HG03575 (cell line): ENCODE results near the gene SIGLEC9.

ENCODE experiments used
- ATAC-seq: cut with Tn5 transposase; IDR thresholded peaks from one replicate; pipeline ENCODE4 v1.9.1; 2021; ENCODE audit not compliant: unreplicated experiment, insufficient number of reproducible peaks, low FRiP score; ENCODE audit errors: extremely low read depth

SIGLEC9 gene

GRCh38 chr19:51124729-51125128 is at the start of gene SIGLEC9:
SIGLEC9 (plus strand) TSS chr19:51124906; CDS start chr19:51124975, 69 bp downstream.
- no peak for ATAC-seq

DNA sequence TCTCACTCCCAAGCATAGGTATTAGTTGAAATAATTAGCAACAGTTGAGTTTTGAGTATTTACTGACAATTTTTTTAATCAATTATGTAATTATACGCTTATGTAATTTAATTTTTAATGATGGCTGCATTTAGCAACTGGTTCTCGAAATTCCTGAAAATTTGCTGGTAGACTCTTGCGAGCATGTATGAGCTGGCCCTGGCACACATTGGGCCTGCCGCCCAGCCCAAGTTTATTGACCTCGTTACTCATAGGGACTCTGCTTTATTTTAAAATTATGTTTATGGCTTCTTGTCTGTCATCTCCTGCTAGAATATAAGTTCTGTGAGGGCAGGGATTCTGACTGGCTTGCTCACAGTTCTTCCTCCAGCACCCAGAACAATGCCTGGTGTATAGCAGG is 48.7 kb upstream of the SIGLEC9 start:
- no peak for ATAC-seq

DNA sequence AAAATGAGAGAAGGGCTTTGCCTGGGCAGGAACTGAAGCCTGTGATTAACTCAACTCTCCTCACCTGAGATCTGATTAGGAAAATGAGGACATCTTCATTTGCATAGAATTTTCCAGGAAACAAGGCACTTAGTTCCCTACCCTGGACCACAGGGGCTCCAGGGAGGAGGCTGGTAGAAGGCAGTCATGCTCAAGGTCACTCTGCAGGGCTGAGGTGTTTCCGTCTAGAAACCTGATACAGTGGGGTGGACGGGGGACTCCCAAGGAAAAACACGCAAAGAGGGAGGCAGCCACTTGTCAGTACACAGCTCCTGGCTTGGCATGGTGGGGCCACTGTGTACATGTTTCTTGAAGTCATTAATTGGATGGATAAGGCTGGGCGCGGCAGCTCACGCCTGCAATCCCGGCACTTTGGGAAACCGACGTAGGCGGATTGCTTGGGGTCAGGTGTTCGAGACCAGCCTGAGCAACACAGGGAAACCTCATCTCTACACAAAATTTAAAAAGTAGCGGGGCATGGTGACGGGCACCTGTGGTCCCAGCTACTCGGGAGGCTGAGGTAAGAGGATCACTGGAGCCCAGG is 48.0 kb upstream of the SIGLEC9 start:
- ATAC-seq: no peak

DNA sequence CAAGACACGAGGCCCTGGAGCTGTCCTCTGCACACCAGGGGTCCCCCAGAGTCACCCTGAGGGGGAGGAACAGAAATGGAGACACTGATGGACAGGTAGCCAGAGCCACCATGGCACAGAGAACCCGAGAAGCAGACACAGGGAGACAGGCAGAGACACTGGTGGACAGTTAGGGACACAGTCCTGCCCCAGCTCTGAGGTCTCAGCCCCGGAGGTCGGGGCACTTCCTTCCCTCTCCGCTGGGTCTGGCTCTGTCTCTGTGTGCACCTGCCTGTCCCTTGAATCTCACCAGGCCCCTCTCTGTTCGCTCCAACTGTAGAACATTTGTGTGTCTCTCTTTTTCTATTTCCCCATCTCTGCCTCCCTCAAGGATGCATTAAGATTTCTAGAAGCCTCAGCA is 46.6 kb upstream of the SIGLEC9 start:
- no peak for ATAC-seq

GRCh38 chr19:51078731-51079130 is 46.0 kb upstream of the SIGLEC9 start:
- ATAC-seq: no peak

DNA sequence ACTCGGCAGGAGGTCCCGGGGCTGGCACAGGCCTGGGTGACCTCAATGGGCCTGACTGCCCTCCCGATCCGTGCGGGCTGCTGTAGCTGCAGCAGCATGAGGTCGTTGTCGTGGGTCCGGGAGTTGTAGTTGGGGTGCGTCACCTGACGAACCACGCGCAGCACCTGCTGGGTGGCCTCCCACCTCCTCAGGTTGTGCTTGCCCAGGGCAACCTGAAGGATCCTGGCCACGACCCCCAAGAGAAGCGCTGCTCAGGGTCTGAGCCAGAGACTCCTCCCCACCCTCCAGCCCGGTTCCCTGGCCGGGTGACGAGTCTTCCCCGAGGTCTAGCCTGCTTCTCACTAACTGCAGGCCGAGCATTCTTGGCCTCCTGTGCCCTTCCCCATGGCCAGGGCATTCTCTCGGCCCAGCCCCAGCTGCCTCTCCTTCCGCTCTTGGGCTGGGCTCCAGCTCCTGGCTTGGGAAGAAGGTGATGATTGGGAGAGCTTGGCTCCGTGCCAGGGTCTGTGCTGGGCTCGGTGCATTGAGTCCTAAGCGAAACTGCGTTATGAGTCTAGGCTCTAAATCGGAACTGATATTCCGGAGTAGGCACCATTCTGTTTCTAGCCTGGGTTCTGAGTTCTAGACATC is 45.1 kb upstream of the SIGLEC9 start:
- no peak for ATAC-seq

DNA sequence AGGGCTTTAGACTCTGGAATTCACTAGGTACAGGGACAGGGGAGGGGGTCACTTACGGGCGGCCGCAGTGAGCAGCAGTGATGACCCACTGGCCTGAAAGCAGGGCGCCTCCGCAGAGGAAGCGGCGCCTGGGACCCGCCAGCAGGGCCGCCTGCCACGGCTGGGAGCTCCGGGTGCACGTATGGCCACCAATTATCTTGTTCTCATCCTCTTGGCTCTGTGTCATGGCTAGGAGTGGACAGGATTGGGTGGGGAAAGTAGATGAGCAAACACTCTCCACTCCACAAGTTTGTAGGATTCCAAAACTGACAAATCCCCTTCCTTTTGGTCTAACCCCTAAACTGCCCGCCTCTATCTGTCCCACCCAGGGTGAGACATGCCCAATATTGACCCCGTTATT is 43.2 kb upstream of the SIGLEC9 start:
- ATAC-seq: no peak

GRCh38 chr19:51082611-51083010 is 42.1 kb upstream of the SIGLEC9 start, which contains the start of gene KLK14:
KLK14 (minus strand) TSS chr19:51082887; CDS start chr19:51082614, 273 bp downstream.
- ATAC-seq: no peak

DNA sequence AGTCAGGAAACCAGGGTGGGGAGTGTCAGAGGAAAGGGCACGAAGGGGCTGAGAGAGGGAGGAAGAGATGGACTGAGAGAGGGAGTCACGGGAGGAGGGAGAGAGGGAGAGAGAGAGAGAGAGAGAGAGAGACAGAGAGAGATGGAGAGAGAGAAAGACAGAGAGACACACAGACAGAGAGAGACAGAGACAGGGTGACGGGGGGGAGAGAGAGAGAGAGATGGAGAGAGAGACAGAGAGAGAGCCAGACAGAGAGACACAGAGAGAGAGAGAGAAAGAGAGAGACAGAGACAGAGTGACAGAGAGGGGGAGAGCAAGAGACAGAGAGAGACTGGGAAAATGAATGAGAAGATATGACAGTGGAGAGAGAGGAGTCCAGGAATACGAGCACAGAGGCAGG is 41.5 kb upstream of the SIGLEC9 start:
- ATAC-seq: no peak

DNA sequence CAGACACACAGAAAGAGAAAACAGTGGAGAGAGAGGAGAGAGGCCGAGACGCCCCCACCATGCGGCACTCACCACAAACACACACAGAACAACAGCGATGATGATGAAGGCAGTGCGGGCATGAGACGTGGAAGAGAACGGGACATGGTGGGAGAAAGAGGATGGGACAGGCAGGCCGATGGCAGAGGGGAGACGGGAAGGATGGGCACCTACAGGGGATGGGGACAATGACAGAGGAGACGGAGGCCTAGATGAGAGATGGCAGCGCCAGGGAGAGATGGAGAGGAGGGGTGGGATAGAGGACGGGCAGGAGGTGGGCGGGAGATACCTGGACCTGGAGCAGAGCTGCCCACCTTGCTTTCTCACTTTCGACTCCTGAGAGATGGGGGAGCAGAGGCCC is 40.9 kb upstream of the SIGLEC9 start:
- ATAC-seq: no peak

DNA sequence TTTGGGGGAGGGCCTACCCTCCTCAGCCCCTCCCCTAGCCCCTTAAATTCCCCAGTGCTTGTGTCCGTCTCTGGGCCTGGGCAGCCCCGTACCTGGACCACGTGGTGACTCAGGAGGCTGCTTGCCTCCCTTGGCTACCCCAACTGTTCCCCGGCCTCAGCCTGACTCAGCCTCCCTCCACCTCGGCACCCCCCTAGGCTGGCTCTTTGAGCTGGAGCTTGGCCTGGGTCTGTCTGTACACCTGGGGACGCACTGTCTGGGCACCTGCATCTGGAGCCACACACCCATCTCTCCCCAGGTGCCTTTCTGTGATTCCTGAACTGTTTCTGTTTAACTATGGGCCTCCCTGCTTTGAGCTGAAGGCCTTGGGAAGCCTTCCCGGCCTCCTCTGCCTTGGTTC is 40.2 kb upstream of the SIGLEC9 start:
- no peak for ATAC-seq

DNA sequence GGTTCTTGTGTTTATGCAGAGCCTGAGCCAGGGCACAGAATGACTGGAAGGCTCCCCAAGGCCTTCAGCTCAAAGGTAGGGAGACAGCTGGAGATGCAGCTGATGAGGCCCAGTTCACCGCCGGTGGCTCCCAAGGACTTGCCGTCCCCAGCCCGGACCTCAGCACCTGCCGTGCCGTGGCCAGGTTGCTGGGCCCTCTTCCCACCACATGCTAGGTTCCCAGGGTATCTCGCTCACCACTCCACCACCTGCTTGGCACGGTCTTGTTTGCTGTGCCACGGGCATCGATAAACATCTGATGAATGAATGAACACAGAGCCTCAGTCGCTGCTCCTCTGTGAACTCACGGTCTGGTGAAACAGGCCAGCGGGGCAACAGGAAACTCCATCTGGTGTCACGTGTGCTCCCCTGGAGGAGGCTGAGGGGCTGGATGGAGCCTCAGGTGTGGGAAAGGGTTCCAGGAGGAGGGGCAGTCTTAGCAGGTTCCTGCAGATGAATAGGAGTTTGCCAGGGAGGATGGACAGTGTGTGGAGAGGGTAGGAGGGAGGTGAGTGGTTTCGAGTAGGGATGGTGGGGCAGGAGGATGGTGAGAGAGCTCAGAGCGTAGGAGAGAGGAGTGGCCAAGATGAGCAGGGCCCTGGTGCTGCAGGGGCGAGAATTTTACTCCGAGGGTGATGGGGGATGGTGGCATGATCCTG is 38.4 kb upstream of the SIGLEC9 start:
- ATAC-seq: no peak

GRCh38 chr19:51089786-51090185 is 34.9 kb upstream of the SIGLEC9 start:
- no peak for ATAC-seq

- ATAC-seq: no peak
These were observed 34.2 kb upstream of the SIGLEC9 start for GRCh38 chr19:51090471-51090870.

DNA sequence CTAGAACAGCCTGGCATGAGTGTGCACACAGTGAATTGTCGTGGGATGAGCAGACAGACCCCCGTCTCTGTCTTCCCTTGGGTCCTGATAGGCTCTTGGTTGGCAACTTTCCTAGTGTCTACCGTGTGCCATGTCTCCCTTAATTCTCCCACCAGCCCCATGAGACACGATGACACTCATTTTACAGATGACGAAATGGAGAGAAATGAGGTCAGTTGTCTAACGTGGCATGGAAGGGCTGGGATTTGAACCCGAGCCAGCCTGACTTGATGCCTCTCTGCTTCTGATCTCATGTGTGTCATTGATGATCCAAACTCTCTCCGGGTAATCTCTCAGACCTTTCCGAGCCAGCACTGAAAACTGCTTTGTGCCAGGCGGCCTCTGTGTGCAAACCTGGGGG is 33.6 kb upstream of the SIGLEC9 start:
- no peak for ATAC-seq

GRCh38 chr19:51091895-51092873 is 32.5 kb upstream of the SIGLEC9 start:
- ATAC-seq: no peak

GRCh38 chr19:51093101-51093500 is 31.6 kb upstream of the SIGLEC9 start:
- no peak for ATAC-seq

GRCh38 chr19:51093510-51094345 is 31.0 kb upstream of the SIGLEC9 start:
- no peak for ATAC-seq
